ENCODE data around the gene FOSB.

FOSB gene

GRCh38 chr19:45437328-45437727 is 30.5 kb upstream of the FOSB start:
- Mint-ChIP-seq H3K27ac (no peak overlapping the region), H3K36me3 (no peaks in the 10 kb centered on the region), H3K4me3 (no peak overlapping the region), H3K4me1 (peaks cover 8% of the 10 kb centered on the region), H3K9me3 (no peaks in the 10 kb centered on the region), H3K27me3 (no peaks in the 10 kb centered on the region)
- ATAC-seq = no peak

GRCh38 chr19:45439190-45439568 is 28.6 kb upstream of the FOSB start:
- Mint-ChIP-seq H3K9me3 (no peaks in the 10 kb centered on the region), H3K36me3 (no peaks in the 10 kb centered on the region), H3K27ac (peak overlapping the region; percentile 62), H3K4me1 (peaks cover 26% of the 10 kb centered on the region), H3K27me3 (no peaks in the 10 kb centered on the region), H3K4me3 (peak overlapping the region; percentile 79)
- no peak for ATAC-seq

GRCh38 chr19:45439569-45440258 is 28.1 kb upstream of the FOSB start:
- peak; percentile 82 for ATAC-seq
- Mint-ChIP-seq H3K27ac (peak overlapping the region; percentile 62), H3K9me3 (no peaks in the 10 kb centered on the region), H3K36me3 (no peaks in the 10 kb centered on the region), H3K27me3 (no peaks in the 10 kb centered on the region), H3K4me1 (peaks cover 32% of the 10 kb centered on the region), H3K4me3 (peak overlapping the region; percentile 79)

- H3K9me3 Mint-ChIP-seq = no peaks in the 10 kb centered on the region
- H3K4me1 Mint-ChIP-seq = peaks cover 37% of the 10 kb centered on the region
- peak overlapping the region; percentile 62 for H3K27ac Mint-ChIP-seq
- H3K36me3 Mint-ChIP-seq = no peaks in the 10 kb centered on the region
- H3K27me3 Mint-ChIP-seq = no peaks in the 10 kb centered on the region
- ATAC-seq = no peak
- peak overlapping the region; percentile 79 for H3K4me3 Mint-ChIP-seq
These were observed 27.5 kb upstream of the FOSB start for GRCh38 chr19:45440259-45440638.

GRCh38 chr19:45440873-45441654 is 26.7 kb upstream of the FOSB start:
- H3K27ac Mint-ChIP-seq = peak overlapping the region; percentile 62
- ATAC-seq = no peak
- no peaks in the 10 kb centered on the region for H3K36me3 Mint-ChIP-seq
- H3K27me3 Mint-ChIP-seq = no peaks in the 10 kb centered on the region
- H3K9me3 Mint-ChIP-seq = no peaks in the 10 kb centered on the region
- peaks cover 44% of the 10 kb centered on the region for H3K4me1 Mint-ChIP-seq
- peak overlapping the region; percentile 79 for H3K4me3 Mint-ChIP-seq

GRCh38 chr19:45442408-45442777 is 25.4 kb upstream of the FOSB start:
- H3K27ac Mint-ChIP-seq = peak overlapping the region; percentile 87

GRCh38 chr19:45442778-45443461 is 24.9 kb upstream of the FOSB start:
- Mint-ChIP-seq H3K4me3 (peak overlapping the region; percentile 81), H3K27me3 (no peaks in the 10 kb centered on the region), H3K4me1 (peaks cover 48% of the 10 kb centered on the region), H3K36me3 (no peaks in the 10 kb centered on the region), H3K27ac (peak overlapping the region; percentile 87), H3K9me3 (no peaks in the 10 kb centered on the region)
- ATAC-seq = no peak

More at GRCh38 chr19:45442408-45442777, 25.4 kb upstream of the FOSB start:
- H3K27me3 Mint-ChIP-seq = no peaks in the 10 kb centered on the region
- ATAC-seq = no peak
- no peaks in the 10 kb centered on the region for H3K36me3 Mint-ChIP-seq
- H3K4me3 Mint-ChIP-seq = peak overlapping the region; percentile 81
- peaks cover 48% of the 10 kb centered on the region for H3K4me1 Mint-ChIP-seq
- H3K9me3 Mint-ChIP-seq = no peaks in the 10 kb centered on the region

GRCh38 chr19:45443462-45444317 is 24.1 kb upstream of the FOSB start:
- H3K36me3 Mint-ChIP-seq = no peaks in the 10 kb centered on the region
- H3K4me3 Mint-ChIP-seq = peak overlapping the region; percentile 81
- ATAC-seq = peak; percentile 35
- peaks cover 48% of the 10 kb centered on the region for H3K4me1 Mint-ChIP-seq
- peak overlapping the region; percentile 87 for H3K27ac Mint-ChIP-seq
- no peaks in the 10 kb centered on the region for H3K27me3 Mint-ChIP-seq
- no peaks in the 10 kb centered on the region for H3K9me3 Mint-ChIP-seq

GRCh38 chr19:45444318-45445041 is 23.3 kb upstream of the FOSB start:
- Mint-ChIP-seq H3K4me3 (peak overlapping the region; percentile 81), H3K36me3 (no peaks in the 10 kb centered on the region), H3K27ac (peak overlapping the region; percentile 87), H3K9me3 (no peaks in the 10 kb centered on the region), H3K4me1 (peaks cover 52% of the 10 kb centered on the region), H3K27me3 (no peaks in the 10 kb centered on the region)
- peak; percentile 81 for ATAC-seq

- H3K4me1 Mint-ChIP-seq = peaks cover 53% of the 10 kb centered on the region
- no peaks in the 10 kb centered on the region for H3K36me3 Mint-ChIP-seq
- H3K9me3 Mint-ChIP-seq = no peaks in the 10 kb centered on the region
- ATAC-seq = no peak
- peak overlapping the region; percentile 81 for H3K4me3 Mint-ChIP-seq
- peak overlapping the region; percentile 87 for H3K27ac Mint-ChIP-seq
- H3K27me3 Mint-ChIP-seq = no peaks in the 10 kb centered on the region
These were observed 22.7 kb upstream of the FOSB start for GRCh38 chr19:45445139-45445538.

GRCh38 chr19:45446295-45446694 is 21.5 kb upstream of the FOSB start:
- Mint-ChIP-seq H3K36me3 (no peaks in the 10 kb centered on the region), H3K4me1 (peaks cover 57% of the 10 kb centered on the region), H3K9me3 (no peaks in the 10 kb centered on the region), H3K27me3 (no peaks in the 10 kb centered on the region), H3K27ac (no peak overlapping the region), H3K4me3 (no peak overlapping the region)
- ATAC-seq = no peak

GRCh38 chr19:45446944-45447343 is 20.9 kb upstream of the FOSB start:
- ATAC-seq = no peak
- H3K27ac Mint-ChIP-seq = no peak overlapping the region
- peaks cover 64% of the 10 kb centered on the region for H3K4me1 Mint-ChIP-seq
- no peak overlapping the region for H3K4me3 Mint-ChIP-seq
- H3K27me3 Mint-ChIP-seq = no peaks in the 10 kb centered on the region
- H3K9me3 Mint-ChIP-seq = no peaks in the 10 kb centered on the region
- H3K36me3 Mint-ChIP-seq = no peaks in the 10 kb centered on the region

- H3K9me3 Mint-ChIP-seq = no peaks in the 10 kb centered on the region
- no peak for ATAC-seq
- H3K4me3 Mint-ChIP-seq = no peak overlapping the region
- no peak overlapping the region for H3K27ac Mint-ChIP-seq
- no peaks in the 10 kb centered on the region for H3K27me3 Mint-ChIP-seq
- no peaks in the 10 kb centered on the region for H3K36me3 Mint-ChIP-seq
- H3K4me1 Mint-ChIP-seq = peaks cover 56% of the 10 kb centered on the region
These were observed 19.4 kb upstream of the FOSB start for GRCh38 chr19:45448425-45448756.

- Mint-ChIP-seq H3K27ac (no peak overlapping the region), H3K27me3 (no peaks in the 10 kb centered on the region), H3K36me3 (no peaks in the 10 kb centered on the region), H3K4me1 (peaks cover 53% of the 10 kb centered on the region), H3K4me3 (peak overlapping the region; percentile 34), H3K9me3 (no peaks in the 10 kb centered on the region)
- no peak for ATAC-seq
These were observed 18.9 kb upstream of the FOSB start for GRCh38 chr19:45448887-45449299.

Data from stimulated activated memory B cell treated with anti-CD40 and anti-IgM and Interleukin-4, amounts not matched to agents 10 μg/mL and 1 μg/mL and 100 μg/mL, for 72 hours (primary cell).